Cardiac muscle cell (in vitro differentiated cells and primary cell): ENCODE data around the gene RFLNA. TPM values are rescaled to one million over a fixed set of nuclear protein-coding genes. Genes with fewer than 3 reads are reported as not detected.

Experiments
- DNase-seq, 2 donors: peaks; one replicate each; pipeline versions ENCODE4 v3.0.0 to v3.0.0-alpha.2; 2010 to 2017; ENCODE audit warnings: low read depth in 1 of 2, low spot score in 1 of 2
- H3K27ac ChIP-seq: fragments of 200-600 bp; sonication (generic); 2 replicates; pipeline ENCODE4 v1.5.1; 2016
- H3K27me3 ChIP-seq: fragments of 200-600 bp; sonication (generic); 2 replicates; pipeline ENCODE4 v1.6.0; 2016; ENCODE audit warnings: control low read depth
- H3K36me3 ChIP-seq: fragments of 200-600 bp; sonication (generic); 2 replicates; pipeline ENCODE4 v1.5.1; 2016; ENCODE audit warnings: control low read depth
- H3K4me1 ChIP-seq: fragments of 200-600 bp; sonication (generic); 2 replicates; pipeline ENCODE4 v1.8.1; 2017; ENCODE audit warnings: low read depth, mild to moderate bottlenecking, mixed run types
- H3K4me3 ChIP-seq: fragments of 200-600 bp; sonication (generic); 2 replicates; pipeline ENCODE4 v1.5.1; 2016; ENCODE audit warnings: mild to moderate bottlenecking
- H3K9me3 ChIP-seq: fragments of 200-600 bp; sonication (generic); 2 replicates; pipeline ENCODE4 v1.5.1; 2017; ENCODE audit warnings: low read depth, mild to moderate bottlenecking, control low read depth
- CTCF ChIP-seq: IDR thresholded peaks from 2 replicates; pipeline ENCODE4 v1.5.1; 2012; ENCODE audit warnings: low read depth, mild to moderate bottlenecking, low read length
- polyA plus RNA-seq: library from polyadenylated mRNA; unstranded; fragments of >200 nt; fragmentation: Nextera tagmentation; extraction: Ambion mirVana; gene quantifications from 2 replicates; pipeline ENCODE4 v1.2.1, GENCODE V29; 2016
- total RNA-seq: library from RNA; depleted of rRNA; stranded (reverse); fragments of >200 nt; gene quantifications from 2 replicates; pipeline ENCODE4 v1.2.3, GENCODE V29; 2016

RFLNA gene
- 4.5 and 5.7 TPM in 2 replicates for total RNA-seq
- 1.8 and 4.7 TPM in 2 replicates for polyA plus RNA-seq

GRCh38 chr12:124294780-124295341 lies at the start of gene RFLNA:
Gene RFLNA (plus strand): TSS chr12:124295093. CDS start chr12:124295430, 337 bp downstream.
- Histone ChIP-seq H3K4me1 (peaks cover 4% of the 10 kb centered on the region), H3K27ac (no peak within 1 kb of the TSS), H3K36me3 (no peaks in the 10 kb centered on the region), H3K27me3 (peaks cover 34% of the 10 kb centered on the region), H3K9me3 (no peaks in the 10 kb centered on the region), H3K4me3 (peak within 1 kb of the TSS; percentile 22)
- no peak for TF ChIP-seq CTCF
- DNase-seq: peak; percentile 45 to 59

- DNase-seq: no peak
- no peaks in the 10 kb centered on the region for H3K9me3 ChIP-seq
- H3K27me3 ChIP-seq: no peaks in the 10 kb centered on the region
- no peaks in the 10 kb centered on the region for H3K36me3 ChIP-seq
- TF ChIP-seq CTCF: no peak
- no peaks in the 10 kb centered on the region for H3K4me1 ChIP-seq
- H3K4me3 ChIP-seq: no peak overlapping the region
- no peak overlapping the region for H3K27ac ChIP-seq
Measured at GRCh38 chr12:124247331-124247730, 47.6 kb upstream of the RFLNA start.

- Histone ChIP-seq H3K27ac (no peak overlapping the region), H3K4me1 (no peaks in the 10 kb centered on the region), H3K27me3 (no peaks in the 10 kb centered on the region), H3K9me3 (no peaks in the 10 kb centered on the region), H3K36me3 (no peaks in the 10 kb centered on the region), H3K4me3 (no peak overlapping the region)
- TF ChIP-seq CTCF: no peak
- DNase-seq: no peak
Measured at GRCh38 chr12:124248941-124249825, 45.7 kb upstream of the RFLNA start.

GRCh38 chr12:124251186-124251585 lies 43.7 kb upstream of the RFLNA start:
- Histone ChIP-seq H3K27me3 (no peaks in the 10 kb centered on the region), H3K36me3 (no peaks in the 10 kb centered on the region), H3K4me3 (no peak overlapping the region), H3K4me1 (no peaks in the 10 kb centered on the region), H3K9me3 (no peaks in the 10 kb centered on the region), H3K27ac (no peak overlapping the region)
- DNase-seq: no peak
- TF ChIP-seq CTCF: no peak

- Histone ChIP-seq H3K36me3 (no peaks in the 10 kb centered on the region), H3K4me3 (no peak overlapping the region), H3K27ac (no peak overlapping the region), H3K9me3 (no peaks in the 10 kb centered on the region), H3K27me3 (no peaks in the 10 kb centered on the region), H3K4me1 (no peaks in the 10 kb centered on the region)
- DNase-seq: no peak
- TF ChIP-seq CTCF: no peak
Measured at GRCh38 chr12:124252964-124253363, 41.9 kb upstream of the RFLNA start.
